Activated T-cell treated with anti-CD3 and anti-CD28 coated beads for 1 hour (primary cell): ENCODE data around the gene MLPH.
"Not testable (repeated sequence)": the region's sequence is repeated elsewhere in the genome, so short reads cannot be mapped to it uniquely, and the experiment has no call there.

ENCODE experiments used
- DNase-seq: peaks from one replicate; pipeline ENCODE4 v3.0.0-alpha.2; 2020; ENCODE audit warnings: low read depth

The MLPH gene

GRCh38 chr2:237583385-237584295 lies 96.6 kb downstream of the MLPH start:
- no peak for DNase-seq

GRCh38 chr2:237585590-237586221 lies 98.7 kb downstream of the MLPH start:
- DNase-seq, result no peak

- DNase-seq, result no peak
These were observed 101.1 kb downstream of the MLPH start for GRCh38 chr2:237588044-237588696.

GRCh38 chr2:237590272-237591140 lies 103.5 kb downstream of the MLPH start, which contains the start of gene RAB17:
Gene RAB17 (minus strand): TSS chr2:237590734. CDS start chr2:237586154, 4,580 bp downstream.
- no peak for DNase-seq

- no peak for DNase-seq
These were observed 104.3 kb downstream of the MLPH start for GRCh38 chr2:237591141-237591881.

GRCh38 chr2:237592425-237592980 lies 105.5 kb downstream of the MLPH start:
- DNase-seq, result no peak

- DNase-seq, result no peak
These were observed 106.0 kb downstream of the MLPH start for GRCh38 chr2:237593036-237593435.

GRCh38 chr2:237593596-237594320 lies 106.7 kb downstream of the MLPH start:
- no peak for DNase-seq

- no peak for DNase-seq
These were observed 107.4 kb downstream of the MLPH start for GRCh38 chr2:237594514-237594871.

GRCh38 chr2:237595829-237596519 lies 108.9 kb downstream of the MLPH start:
- DNase-seq, result not testable (repeated sequence)

- DNase-seq, result no peak
These were observed 109.6 kb downstream of the MLPH start for GRCh38 chr2:237596520-237597195.

- no peak for DNase-seq
These were observed 110.4 kb downstream of the MLPH start for GRCh38 chr2:237597196-237598145.

- no peak for DNase-seq
These were observed 111.6 kb downstream of the MLPH start for GRCh38 chr2:237598468-237599208.

- no peak for DNase-seq
These were observed 112.5 kb downstream of the MLPH start for GRCh38 chr2:237599465-237600110.

- no peak for DNase-seq
These were observed 113.3 kb downstream of the MLPH start for GRCh38 chr2:237600205-237600846.
